ENCODE data around the gene SEC22C.

GRCh38 chr3:42511736-42512135 lies 70.0 kb downstream of the SEC22C start:
- no peak for TF ChIP-seq CTCF (IDR thresholded peaks at IDR 0.05)
- no peak for TF ChIP-seq EZH2 (IDR thresholded peaks at IDR 0.05)
- no peak for TF ChIP-seq EZH2phosphoT487 (IDR thresholded peaks at IDR 0.05)

Data from neural progenitor cell (in vitro differentiated cells).